GM23248 (cell line): ENCODE results near the gene VWF. TPM values are rescaled to one million over a fixed set of nuclear protein-coding genes. Genes with fewer than 3 reads are reported as not detected.
A peak's percentile ranks its signal among the peaks of the same experiment; 100 is the strongest.

ENCODE experiments used
- DNase-seq: peaks from one replicate; pipeline ENCODE4 v3.0.0-alpha.2; 2015
- H2AFZ ChIP-seq: fragments of 200-600 bp; sonication (generic); 2 replicates; pipeline ENCODE4 v1.6.1; 2016; ENCODE audit warnings: antibody characterized with exemption
- H3F3A ChIP-seq: fragments of 200-600 bp; sonication (generic); 2 replicates; pipeline ENCODE4 v1.6.1; 2016; ENCODE audit warnings: mild to moderate bottlenecking, antibody characterized with exemption, mixed run types; ENCODE audit not compliant: insufficient read depth
- H3K27ac ChIP-seq: fragments of 200-600 bp; sonication (generic); 2 replicates; pipeline ENCODE4 v1.5.1; 2016; ENCODE audit warnings: mild to moderate bottlenecking
- H3K27me3 ChIP-seq: fragments of 200-600 bp; sonication (generic); replicated peaks from 2 replicates; pipeline ENCODE4 v1.6.1; 2016; ENCODE audit warnings: mild to moderate bottlenecking; ENCODE audit not compliant: insufficient read depth
- H3K36me3 ChIP-seq: fragments of 200-600 bp; sonication (generic); 2 replicates; pipeline ENCODE4 v1.6.1; 2016; ENCODE audit warnings: low read depth, mild to moderate bottlenecking
- H3K4me1 ChIP-seq: fragments of 200-600 bp; sonication (generic); 2 replicates; pipeline ENCODE4 v1.6.1; 2016; ENCODE audit warnings: mild to moderate bottlenecking; ENCODE audit not compliant: insufficient read depth
- H3K4me2 ChIP-seq: fragments of 200-600 bp; sonication (generic); one replicate; pipeline ENCODE4 v1.6.1; 2016; ENCODE audit warnings: mild to moderate bottlenecking; ENCODE audit not compliant: unreplicated experiment
- H3K4me3 ChIP-seq: fragments of 200-600 bp; sonication (generic); 2 replicates; pipeline ENCODE4 v1.5.1; 2016; ENCODE audit warnings: mild to moderate bottlenecking
- H3K79me2 ChIP-seq: fragments of 200-600 bp; sonication (generic); 2 replicates; pipeline ENCODE4 v1.6.1; 2016; ENCODE audit warnings: mild to moderate bottlenecking; ENCODE audit not compliant: insufficient read depth
- H3K9ac ChIP-seq: fragments of 200-600 bp; sonication (generic); 2 replicates; pipeline ENCODE4 v1.6.1; 2016; ENCODE audit warnings: mild to moderate bottlenecking
- H3K9me2 ChIP-seq: fragments of 200-600 bp; sonication (generic); 2 replicates; pipeline ENCODE4 v1.6.1; 2016; ENCODE audit warnings: mixed run types, mild to moderate bottlenecking, moderate library complexity; ENCODE audit not compliant: insufficient read depth
- H3K9me3 ChIP-seq: fragments of 200-600 bp; sonication (generic); one replicate; pipeline ENCODE4 v1.6.1; 2017; ENCODE audit warnings: low read depth
- H4K20me1 ChIP-seq: fragments of 200-600 bp; sonication (generic); 2 replicates; pipeline ENCODE4 v1.6.0; 2016; ENCODE audit not compliant: insufficient read depth
- EZH2 ChIP-seq: fragments of 200-600 bp; sonication (generic); IDR thresholded peaks from 2 replicates; pipeline ENCODE4 v1.6.1; 2018; ENCODE audit warnings: antibody characterized with exemption, mild to moderate bottlenecking; ENCODE audit not compliant: insufficient read depth, poor library complexity, severe bottlenecking
- EZH2phosphoT487 ChIP-seq: fragments of 200-600 bp; sonication (generic); IDR thresholded peaks from 2 replicates; pipeline ENCODE4 v1.6.1; 2018; ENCODE audit warnings: antibody characterized with exemption, moderate library complexity, mild to moderate bottlenecking, low read depth; ENCODE audit not compliant: insufficient read depth
- WGBS, 2 experiments: methylation state at CpG; one replicate each; pipeline ENCODE4 v1.1.6; 2015 to 2017; ENCODE audit warnings: low lambda C conversion rate in 2 of 2, low coverage in 1 of 2; ENCODE audit errors: missing lambda C conversion rate in 2 of 2; 5-methylcytosine and 5-hydroxymethylcytosine counted together
- in situ Hi-C: fragments of 300-500 bp; cut with MboI; formaldehyde crosslinking; loops from 2 replicates; pipeline ENCODE4 v1.15.0; 2020
- polyA plus RNA-seq: library from polyadenylated mRNA; unstranded; fragments of >200 nt; fragmentation: Nextera tagmentation; extraction: Ambion mirVana; gene quantifications from 2 replicates; pipeline ENCODE4 v1.2.1, GENCODE V29; 2016
- total RNA-seq: library from RNA; depleted of rRNA; stranded (reverse); fragments of >200 nt; shearing (Covaris generic); gene quantifications from 2 replicates; pipeline ENCODE4 v1.2.3, GENCODE V29; 2014

The VWF gene
- total and polyA plus RNA-seq, 2 experiments from 2014 or later = 0.14 TPM; not detected in 1

DNA sequence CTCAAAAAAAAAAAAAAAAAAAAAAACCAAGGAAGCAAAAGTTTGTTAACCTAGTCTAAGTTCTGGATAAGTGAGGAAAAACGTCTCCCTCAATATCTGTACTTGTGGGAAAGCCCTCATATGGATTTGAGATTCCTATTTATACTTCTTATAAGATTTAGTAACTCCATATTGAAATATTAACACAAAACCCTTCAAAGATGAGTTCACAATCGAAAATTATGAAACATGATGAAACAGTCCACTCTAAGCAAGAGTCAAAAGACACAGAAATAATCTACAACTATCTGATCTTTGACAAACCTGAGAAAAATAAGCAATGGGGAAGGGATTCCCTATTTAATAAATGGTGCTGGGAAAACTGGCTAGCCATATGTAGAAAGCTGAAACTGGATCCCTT is 25.2 kb downstream of the VWF start:
- Histone ChIP-seq H3K27ac (no peak overlapping the region), H4K20me1 (no peaks in the 10 kb centered on the region), H3K4me2 (no peak overlapping the region), H3K9ac (no peak overlapping the region), H3K27me3 (no peaks in the 10 kb centered on the region), H3K4me1 (peaks cover 10% of the 10 kb centered on the region), H3K4me3 (no peak overlapping the region), H3K9me3 (no peaks in the 10 kb centered on the region), H3K9me2 (no peaks in the 10 kb centered on the region), H3K36me3 (no peaks in the 10 kb centered on the region), H3F3A (peaks cover 8% of the 10 kb centered on the region), H2AFZ (no peak overlapping the region), H3K79me2 (no peaks in the 10 kb centered on the region)
- TF ChIP-seq EZH2phosphoT487 = no peak
- no peak for TF ChIP-seq EZH2
- no peak for DNase-seq
- 74 to 77% methylated on average over 2 of the region's 2 CpGs for WGBS, 2 experiments
- in situ Hi-C loops = no loop called here

DNA sequence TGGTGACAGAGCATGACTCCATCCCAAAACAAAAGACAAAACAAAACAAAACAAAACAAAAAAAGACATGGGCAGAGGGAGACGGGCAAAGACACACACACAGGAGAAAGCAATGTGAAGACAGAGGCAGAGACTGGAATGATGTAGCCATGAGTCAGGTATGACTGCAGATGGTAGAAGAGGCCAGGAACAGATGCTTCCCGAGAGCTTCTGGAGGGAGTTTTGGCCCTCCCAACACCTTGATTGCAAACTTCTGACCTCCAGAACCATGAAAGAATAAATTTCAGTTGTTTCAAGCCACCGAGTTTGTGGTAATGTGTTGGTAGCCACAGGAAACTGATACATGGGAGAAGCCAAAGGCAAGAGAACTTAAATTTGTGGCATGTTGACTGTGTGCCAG is 27.1 kb downstream of the VWF start:
- WGBS, 2 experiments = 6 to 8% methylated on average over 3 of the region's 3 CpGs
- no peaks in the 10 kb centered on the region for H3K9me3 ChIP-seq
- no peaks in the 10 kb centered on the region for H3K79me2 ChIP-seq
- H3K27me3 ChIP-seq = no peaks in the 10 kb centered on the region
- no peak overlapping the region; the same call in 1 of the 2 replicates for H3K9ac ChIP-seq
- peak; percentile 90 for DNase-seq
- H3K36me3 ChIP-seq = no peaks in the 10 kb centered on the region
- no peak overlapping the region for H3K4me3 ChIP-seq
- in situ Hi-C loops = no loop called here
- H3K27ac ChIP-seq = no peak overlapping the region
- no peak overlapping the region for H2AFZ ChIP-seq
- peaks cover 22% of the 10 kb centered on the region for H3F3A ChIP-seq
- no peak for TF ChIP-seq EZH2
- no peak for TF ChIP-seq EZH2phosphoT487
- peaks cover 28% of the 10 kb centered on the region for H3K4me1 ChIP-seq
- no peaks in the 10 kb centered on the region for H4K20me1 ChIP-seq
- no peaks in the 10 kb centered on the region for H3K9me2 ChIP-seq
- H3K4me2 ChIP-seq = no peak overlapping the region

DNA sequence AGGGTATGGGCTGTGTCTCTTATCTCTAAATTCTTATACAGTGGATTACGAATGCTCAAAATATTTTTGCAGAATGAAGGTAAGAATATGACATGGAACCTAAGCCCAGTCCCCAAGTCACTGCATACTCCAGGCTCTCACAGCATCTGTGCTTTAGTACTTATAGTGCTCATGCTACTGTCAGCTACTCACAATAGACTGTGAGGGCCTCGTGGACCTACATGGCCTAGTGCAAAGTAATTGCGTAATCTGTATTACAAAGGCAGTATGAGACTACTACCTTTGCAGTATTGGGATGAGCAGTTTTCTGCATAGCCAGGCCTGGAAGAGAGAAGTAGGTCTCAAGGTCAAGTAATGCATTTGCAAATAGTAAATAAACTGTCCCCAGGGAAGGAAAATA is 27.9 kb downstream of the VWF start:
- peaks cover 28% of the 10 kb centered on the region for H3K4me1 ChIP-seq
- no peaks in the 10 kb centered on the region for H3K79me2 ChIP-seq
- no peaks in the 10 kb centered on the region for H3K36me3 ChIP-seq
- H3K27ac ChIP-seq = no peak overlapping the region
- H4K20me1 ChIP-seq = no peaks in the 10 kb centered on the region
- no peak overlapping the region for H3K4me3 ChIP-seq
- no peaks in the 10 kb centered on the region for H3K9me2 ChIP-seq
- H3K9ac ChIP-seq = no peak overlapping the region
- TF ChIP-seq EZH2 = no peak
- no peak for TF ChIP-seq EZH2phosphoT487
- no peak for DNase-seq
- in situ Hi-C loops = no loop called here
- peaks cover 22% of the 10 kb centered on the region for H3F3A ChIP-seq
- no peak overlapping the region for H2AFZ ChIP-seq
- H3K9me3 ChIP-seq = no peaks in the 10 kb centered on the region
- no peak overlapping the region for H3K4me2 ChIP-seq
- H3K27me3 ChIP-seq = no peaks in the 10 kb centered on the region
- 82 to 87% methylated on average over 3 of the region's 3 CpGs for WGBS, 2 experiments

DNA sequence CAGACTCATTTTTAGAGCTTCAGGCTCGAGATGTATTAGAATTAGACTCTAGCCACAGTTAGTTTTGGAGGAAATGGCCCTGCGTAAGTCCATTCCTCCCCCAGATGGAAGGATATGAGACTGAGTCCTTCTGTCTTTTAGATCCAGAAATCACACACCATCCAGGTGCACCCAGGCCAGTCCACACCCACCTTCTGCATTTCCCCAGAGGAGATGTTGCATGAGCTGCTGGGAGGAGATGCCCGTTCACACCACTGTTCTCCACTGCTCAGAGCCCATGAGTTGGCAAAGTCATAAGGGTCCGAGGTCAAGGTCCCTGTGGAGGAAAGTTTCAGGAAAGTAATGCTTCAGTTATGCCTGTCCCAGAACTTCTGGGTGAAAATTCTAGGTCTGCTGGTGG is 29.2 kb downstream of the VWF start:
- H3K27ac ChIP-seq = no peak overlapping the region
- no peak for DNase-seq
- no peaks in the 10 kb centered on the region for H3K9me2 ChIP-seq
- peaks cover 22% of the 10 kb centered on the region for H3F3A ChIP-seq
- no peak overlapping the region for H3K4me2 ChIP-seq
- no peaks in the 10 kb centered on the region for H3K79me2 ChIP-seq
- no peaks in the 10 kb centered on the region for H3K36me3 ChIP-seq
- H2AFZ ChIP-seq = no peak overlapping the region
- in situ Hi-C loops = no loop called here
- no peak for TF ChIP-seq EZH2phosphoT487
- TF ChIP-seq EZH2 = no peak
- no peaks in the 10 kb centered on the region for H4K20me1 ChIP-seq
- no peaks in the 10 kb centered on the region for H3K27me3 ChIP-seq
- H3K4me1 ChIP-seq = peaks cover 28% of the 10 kb centered on the region
- WGBS, 2 experiments = 84 to 85% methylated on average over 4 of the region's 4 CpGs
- H3K9me3 ChIP-seq = no peaks in the 10 kb centered on the region
- H3K9ac ChIP-seq = no peak overlapping the region
- H3K4me3 ChIP-seq = no peak overlapping the region

DNA sequence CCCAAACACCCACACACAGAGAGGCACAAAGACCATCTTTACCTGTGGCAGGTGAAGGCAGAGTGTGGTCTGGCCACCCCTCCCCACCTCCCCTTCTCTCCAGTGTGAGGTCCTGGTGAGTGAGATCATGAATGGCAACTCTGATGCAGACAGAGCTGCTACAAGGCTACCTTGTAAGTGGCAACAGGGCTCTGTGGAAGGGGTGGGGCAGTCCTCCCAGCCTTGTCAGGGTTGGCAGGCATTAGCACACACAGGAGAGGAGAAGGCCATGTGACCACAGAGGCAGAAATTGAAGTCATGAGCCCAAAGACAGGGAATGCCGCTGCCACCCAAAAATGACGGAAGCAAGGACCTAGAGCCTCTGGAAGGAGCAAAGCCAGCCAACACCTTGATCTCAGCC is 30.7 kb downstream of the VWF start:
- TF ChIP-seq EZH2phosphoT487 = no peak
- TF ChIP-seq EZH2 = no peak
- H3F3A ChIP-seq = peaks cover 29% of the 10 kb centered on the region
- H3K9me2 ChIP-seq = no peaks in the 10 kb centered on the region
- peak overlapping the region; percentile 9; the same call in 1 of the 2 replicates for H3K9ac ChIP-seq
- H3K36me3 ChIP-seq = no peaks in the 10 kb centered on the region
- H2AFZ ChIP-seq = no peak overlapping the region
- 59 to 74% methylated on average over 2 of the region's 2 CpGs for WGBS, 2 experiments
- H3K27me3 ChIP-seq = no peaks in the 10 kb centered on the region
- peaks cover 38% of the 10 kb centered on the region for H3K4me1 ChIP-seq
- peak overlapping the region; percentile 85 for H3K4me2 ChIP-seq
- no peaks in the 10 kb centered on the region for H3K79me2 ChIP-seq
- H3K4me3 ChIP-seq = peak overlapping the region; percentile 55
- no peaks in the 10 kb centered on the region for H4K20me1 ChIP-seq
- H3K27ac ChIP-seq = peak overlapping the region; percentile 76
- DNase-seq = peak; percentile 35
- H3K9me3 ChIP-seq = no peaks in the 10 kb centered on the region
- in situ Hi-C loops = no loop called here
